GM18519 (cell line): ENCODE results near the gene SH2D1A.
"Not testable (repeated sequence)": the region's sequence is repeated elsewhere in the genome, so short reads cannot be mapped to it uniquely, and the experiment has no call there.

Source experiments
- ATAC-seq: cut with Tn5 transposase; IDR thresholded peaks from one replicate; pipeline ENCODE4 v1.9.1; 2021; ENCODE audit warnings: mild to moderate bottlenecking, moderate library complexity; ENCODE audit not compliant: unreplicated experiment, low FRiP score

Gene SH2D1A

GRCh38 chrX:124346117-124346876, at the start of gene SH2D1A:
TSS of gene SH2D1A (plus strand) at chrX:124346563. CDS start at chrX:124346643, 80 bp downstream.
- ATAC-seq, result no peak

- not testable (repeated sequence) for ATAC-seq
Measured at GRCh38 chrX:124299323-124299722, 47.0 kb upstream of the SH2D1A start.

- no peak for ATAC-seq
Measured at GRCh38 chrX:124300405-124300804, 46.0 kb upstream of the SH2D1A start.

- ATAC-seq, result no peak
Measured at GRCh38 chrX:124307253-124307907, 39.0 kb upstream of the SH2D1A start.

- no peak for ATAC-seq
Measured at GRCh38 chrX:124325732-124326131, 20.6 kb upstream of the SH2D1A start.

- no peak for ATAC-seq
Measured at GRCh38 chrX:124328765-124329164, 17.6 kb upstream of the SH2D1A start.

- no peak for ATAC-seq
Measured at GRCh38 chrX:124332481-124333424, 13.6 kb upstream of the SH2D1A start, which contains the start of gene TEX13D. TSS of gene TEX13D (plus strand) at chrX:124332660. CDS start at chrX:124332918, 258 bp downstream.

GRCh38 chrX:124333862-124334261, 12.5 kb upstream of the SH2D1A start:
- ATAC-seq, result no peak

- not testable (repeated sequence) for ATAC-seq
Measured at GRCh38 chrX:124334555-124334954, 11.8 kb upstream of the SH2D1A start.

- ATAC-seq, result no peak
Measured at GRCh38 chrX:124335598-124335997, 10.8 kb upstream of the SH2D1A start.

GRCh38 chrX:124337916-124338315, 8.4 kb upstream of the SH2D1A start:
- ATAC-seq, result no peak

GRCh38 chrX:124338733-124339514, 7.4 kb upstream of the SH2D1A start:
- no peak for ATAC-seq

GRCh38 chrX:124341396-124342132, 4.8 kb upstream of the SH2D1A start:
- no peak for ATAC-seq

GRCh38 chrX:124342174-124342867, 4.0 kb upstream of the SH2D1A start:
- no peak for ATAC-seq

GRCh38 chrX:124343016-124343415, 3.3 kb upstream of the SH2D1A start:
- no peak for ATAC-seq

GRCh38 chrX:124344246-124344645, 2.1 kb upstream of the SH2D1A start:
- no peak for ATAC-seq

- ATAC-seq, result no peak
Measured at GRCh38 chrX:124346877-124347241, 496 bp downstream of the SH2D1A start.

GRCh38 chrX:124347242-124347641, 879 bp downstream of the SH2D1A start:
- no peak for ATAC-seq

- ATAC-seq, result no peak
Measured at GRCh38 chrX:124348182-124348581, 1.8 kb downstream of the SH2D1A start.
